Stimulated activated CD4-positive, alpha-beta T cell treated with anti-CD3 and anti-CD28 coated beads, Interleukin-12 subunit alpha, Interleukin-12 subunit beta, amount 100 ng/mL, for 48 hours (primary cell): ENCODE results near the gene TRPM5.
A peak's percentile ranks its signal among the peaks of the same experiment; 100 is the strongest.

Source experiments
- DNase-seq, 3 donors: peaks; one replicate each; pipeline ENCODE4 v3.0.0-alpha.2; 2020; ENCODE audit warnings: low read depth in 2 of 3, low spot score in 1 of 3

The TRPM5 gene

GRCh38 chr11:2406878-2407410 lies 37.4 kb downstream of the TRPM5 start:
- no peak for DNase-seq

DNA sequence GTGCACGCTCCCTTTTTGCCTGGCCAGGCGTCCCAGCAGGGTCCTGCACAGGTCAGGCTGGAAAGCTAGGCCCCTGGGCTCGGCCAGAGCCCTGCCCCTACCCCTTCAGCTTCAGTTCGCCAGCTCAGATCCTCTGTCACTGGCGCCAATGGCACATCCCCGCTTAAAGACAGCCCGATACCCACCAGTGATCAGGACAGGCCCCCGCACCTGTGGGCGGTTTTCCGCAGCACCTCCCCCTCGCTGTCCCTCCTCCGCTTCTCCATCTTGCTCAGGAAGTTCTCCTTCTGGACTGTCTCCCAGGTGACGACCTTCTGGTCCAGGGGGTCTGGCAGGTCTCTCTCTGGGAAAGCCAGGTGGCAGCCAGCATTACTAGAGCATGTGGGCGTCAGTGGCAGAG lies 37.9 kb downstream of the TRPM5 start:
- no peak for DNase-seq

DNA sequence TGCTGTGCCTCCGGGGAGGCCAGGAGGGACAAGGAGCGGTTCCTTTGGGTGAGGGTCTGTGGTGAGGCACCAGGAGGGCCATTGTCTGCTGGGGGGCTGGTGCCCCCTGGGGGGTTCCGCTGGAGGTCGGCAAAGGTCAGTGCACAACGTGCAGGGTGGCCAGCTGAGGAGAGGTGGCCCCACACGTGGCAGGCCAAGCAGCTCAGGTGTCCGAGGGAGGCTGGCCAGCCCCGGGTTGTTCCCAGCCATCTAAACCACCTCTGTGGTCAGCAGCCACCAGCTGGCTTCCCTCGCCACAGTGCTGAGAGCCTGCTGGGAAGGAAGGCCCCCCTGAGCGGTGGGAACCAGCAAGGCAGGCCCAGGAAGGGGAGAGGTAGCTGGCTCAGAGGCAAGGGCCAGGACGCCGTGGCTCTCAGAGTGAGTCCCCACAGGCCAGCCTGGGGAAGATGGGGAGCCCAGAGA lies 39.5 kb downstream of the TRPM5 start:
- DNase-seq: no peak

DNA sequence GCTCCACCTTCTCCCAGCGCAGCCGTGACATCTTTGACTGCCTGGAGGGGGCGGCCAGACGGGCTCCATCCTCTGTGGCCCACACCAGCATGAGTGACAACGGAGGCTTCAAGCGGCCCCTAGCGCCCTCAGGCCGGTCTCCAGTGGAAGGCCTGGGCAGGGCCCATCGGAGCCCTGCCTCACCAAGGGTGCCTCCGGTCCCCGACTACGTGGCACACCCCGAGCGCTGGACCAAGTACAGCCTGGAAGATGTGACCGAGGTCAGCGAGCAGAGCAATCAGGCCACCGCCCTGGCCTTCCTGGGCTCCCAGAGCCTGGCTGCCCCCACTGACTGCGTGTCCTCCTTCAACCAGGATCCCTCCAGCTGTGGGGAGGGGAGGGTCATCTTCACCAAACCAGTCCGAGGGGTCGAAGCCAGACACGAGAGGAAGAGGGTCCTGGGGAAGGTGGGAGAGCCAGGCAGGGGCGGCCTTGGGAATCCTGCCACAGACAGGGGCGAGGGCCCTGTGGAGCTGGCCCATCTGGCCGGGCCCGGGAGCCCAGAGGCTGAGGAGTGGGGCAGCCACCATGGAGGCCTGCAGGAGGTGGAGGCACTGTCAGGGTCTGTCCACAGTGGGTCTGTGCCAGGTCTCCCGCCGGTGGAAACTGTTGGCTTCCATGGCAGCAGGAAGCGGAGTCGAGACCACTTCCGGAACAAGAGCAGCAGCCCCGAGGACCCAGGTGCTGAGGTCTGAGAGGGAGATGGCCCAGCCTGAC lies 41.2 kb downstream of the TRPM5 start:
- no peak for DNase-seq

DNA sequence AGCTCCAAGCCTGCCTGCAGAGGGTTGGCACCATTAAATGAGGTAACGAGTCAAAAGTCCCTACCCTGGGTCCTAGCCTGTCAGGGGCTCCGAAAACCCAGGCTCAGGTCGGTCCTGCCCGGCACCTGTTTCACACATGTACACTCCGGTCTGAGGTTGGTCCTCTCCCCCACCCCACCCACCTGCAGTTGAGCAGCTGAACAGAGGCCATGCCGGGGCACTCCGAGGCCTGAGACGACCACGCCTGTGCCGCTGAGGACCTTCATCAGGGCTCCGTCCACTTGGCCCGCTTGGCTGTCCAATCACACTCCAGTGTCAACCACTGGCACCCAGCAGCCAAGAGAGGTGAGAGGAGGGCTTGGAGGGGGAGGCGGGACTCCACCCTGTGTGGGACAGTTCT lies 42.2 kb downstream of the TRPM5 start:
- no peak for DNase-seq

DNA sequence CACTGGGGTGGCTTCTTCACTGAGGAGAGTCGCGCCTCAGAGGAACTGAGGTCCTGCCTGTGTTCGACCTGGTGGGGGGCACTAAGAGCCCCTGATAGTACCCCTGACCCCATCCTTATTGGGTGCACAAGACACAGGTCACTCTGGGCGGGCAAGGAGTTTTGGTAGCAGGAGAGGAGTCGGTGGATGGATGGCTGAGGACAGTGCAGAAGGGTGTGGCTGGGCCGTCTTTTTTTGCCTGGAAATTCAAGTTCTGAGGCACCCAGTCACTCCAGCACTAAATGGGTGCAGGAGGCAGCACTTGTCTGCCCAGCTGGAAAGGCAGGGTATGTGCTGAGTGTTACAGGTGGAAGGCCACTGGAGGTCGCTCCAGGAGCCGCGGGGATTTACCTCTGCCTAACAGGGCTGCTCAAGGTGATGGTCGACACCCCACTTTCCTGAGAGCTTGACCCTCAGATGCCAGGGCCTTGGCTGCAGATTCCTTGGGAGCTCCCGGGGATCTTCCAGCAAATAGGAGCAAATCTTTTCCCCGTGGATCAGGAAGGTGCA lies 42.8 kb downstream of the TRPM5 start:
- DNase-seq: no peak

DNA sequence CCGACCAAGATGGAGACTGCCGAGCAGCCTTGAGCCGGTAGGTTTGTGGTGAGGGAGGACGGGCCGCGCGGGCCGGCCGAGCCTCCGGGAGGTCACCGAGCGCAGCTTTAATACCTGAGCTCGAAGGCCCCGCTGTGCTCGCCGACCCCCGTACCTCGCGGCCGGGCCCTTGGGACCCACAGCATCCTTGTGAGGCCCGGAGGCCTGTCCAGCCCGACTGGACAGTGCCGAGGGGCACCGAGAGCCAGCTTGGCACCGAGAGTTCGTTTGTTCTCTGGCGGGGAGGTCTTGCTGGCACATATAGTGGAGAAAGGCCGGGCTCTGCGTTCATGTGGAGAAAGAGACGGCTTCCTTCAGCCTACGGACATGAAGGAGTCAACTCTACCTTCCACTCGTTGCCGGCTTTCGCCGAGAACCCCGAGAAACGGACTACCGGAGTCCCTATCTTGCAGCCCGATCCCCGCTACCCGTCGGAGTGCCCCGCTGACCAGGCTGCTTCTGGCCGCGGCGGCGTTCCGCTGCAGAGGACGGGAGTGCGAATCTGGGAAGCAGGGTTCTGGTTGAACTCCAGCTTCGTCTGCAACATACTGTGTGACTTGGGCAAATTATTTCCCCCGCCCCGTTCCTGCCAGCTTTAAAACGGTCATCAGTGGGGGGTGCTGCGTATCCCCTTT lies 43.4 kb downstream of the TRPM5 start:
- no peak for DNase-seq

DNA sequence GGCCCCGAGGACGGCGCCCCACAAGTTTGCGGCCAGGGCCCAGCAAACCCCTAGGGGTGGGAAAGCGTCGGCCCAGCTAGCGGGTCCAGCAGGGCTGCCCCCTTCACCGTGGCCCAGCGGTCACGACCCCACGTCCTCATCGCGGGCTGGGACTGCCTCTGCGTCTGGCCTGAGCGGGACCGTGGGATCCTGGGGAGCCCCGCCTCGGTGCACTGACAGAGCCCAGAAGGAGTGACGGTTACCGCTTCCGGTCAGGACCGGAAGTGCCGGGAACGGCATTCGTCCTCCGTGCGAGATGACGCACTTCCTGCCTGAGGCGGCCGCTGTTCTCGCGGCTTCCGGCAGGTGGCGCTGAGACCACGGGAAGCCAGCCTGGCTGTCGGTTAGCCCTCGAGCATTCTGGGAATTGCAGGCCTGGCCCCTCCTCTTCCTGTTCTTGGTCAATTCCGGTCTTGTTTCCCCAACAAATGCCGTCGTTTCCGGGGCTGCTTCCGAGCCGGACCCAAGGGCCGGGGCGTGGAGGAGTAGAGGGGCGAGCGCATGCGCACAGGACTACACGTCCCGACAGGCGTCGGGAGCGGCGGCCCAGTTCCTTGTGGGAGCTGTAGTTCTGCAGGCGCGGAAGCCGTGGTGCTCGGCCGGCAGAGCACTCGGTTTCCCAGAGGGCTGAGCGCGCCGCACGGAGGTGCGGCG lies 44.1 kb downstream of the TRPM5 start, which contains the start of gene TSSC4:
Gene TSSC4, plus strand, starts transcription at position 682 of the 693 bp plus-strand sequence. CDS start 1,884 bp downstream, outside the sequence.
- peak; percentile 99 for DNase-seq

DNA sequence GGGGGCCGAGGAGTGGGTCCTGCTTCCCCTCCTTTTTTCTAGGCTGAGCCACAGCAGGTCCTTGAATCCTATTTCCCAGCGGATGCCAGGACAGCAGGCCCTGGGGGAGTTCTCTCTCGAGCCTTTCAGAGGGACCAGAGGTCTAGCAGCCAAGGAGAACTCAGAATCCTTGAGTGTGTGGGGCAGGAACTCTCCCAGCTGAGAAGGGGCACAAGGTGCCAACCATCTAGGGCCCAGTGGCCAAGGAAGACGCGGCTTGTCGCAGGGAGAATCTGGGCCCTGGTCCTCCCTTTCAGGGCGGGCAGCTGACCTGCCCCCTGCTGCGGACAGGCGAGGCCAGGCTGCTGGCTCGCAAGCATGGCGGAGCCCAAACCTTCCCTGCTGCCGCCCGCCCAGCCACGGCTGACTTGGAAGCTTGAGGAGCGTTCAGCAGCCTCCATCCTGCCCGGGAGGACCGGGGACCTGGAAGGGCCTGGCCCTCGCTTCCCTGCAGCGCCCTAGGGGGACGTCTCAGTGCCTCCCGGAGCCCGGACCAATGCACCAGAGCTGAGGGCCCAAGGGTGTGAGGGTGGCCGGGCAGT lies 44.7 kb downstream of the TRPM5 start:
- no peak for DNase-seq

DNA sequence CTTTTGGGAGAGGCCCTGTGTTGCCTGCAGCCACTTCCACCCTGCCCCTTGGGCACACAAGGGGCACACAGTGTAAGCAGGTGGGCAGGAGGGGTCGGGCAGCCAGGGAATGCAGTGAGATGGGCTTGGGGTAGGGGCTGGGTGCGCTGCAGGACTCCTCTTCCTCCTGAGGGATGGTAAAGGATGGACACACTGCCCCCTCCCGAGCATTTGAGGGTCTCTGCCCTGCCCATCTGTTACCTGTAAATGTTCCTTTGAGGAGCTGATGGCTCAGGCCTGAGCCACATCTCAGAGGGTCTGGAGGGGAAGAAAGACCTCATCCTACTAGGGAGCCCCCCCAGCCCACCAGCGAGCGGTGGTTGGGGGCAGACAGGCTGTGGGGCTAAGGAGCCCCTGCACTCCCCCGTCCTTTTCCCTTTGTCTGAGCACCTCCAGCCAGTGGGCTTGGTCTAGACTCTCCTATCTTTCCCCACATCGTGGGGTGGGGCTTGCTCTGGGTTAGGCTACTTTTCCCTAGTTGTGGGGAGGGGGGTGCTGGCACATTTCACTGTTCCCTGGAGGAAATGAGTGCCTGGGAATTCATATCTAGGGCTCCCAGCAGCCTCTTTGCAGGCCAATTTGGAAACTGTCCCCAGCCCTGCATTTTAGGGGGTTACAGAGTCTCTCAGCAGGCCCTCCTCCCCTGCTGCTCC lies 45.5 kb downstream of the TRPM5 start:
- DNase-seq: no peak

GRCh38 chr11:2397005-2397404 lies 47.3 kb downstream of the TRPM5 start:
- no peak for DNase-seq

DNA sequence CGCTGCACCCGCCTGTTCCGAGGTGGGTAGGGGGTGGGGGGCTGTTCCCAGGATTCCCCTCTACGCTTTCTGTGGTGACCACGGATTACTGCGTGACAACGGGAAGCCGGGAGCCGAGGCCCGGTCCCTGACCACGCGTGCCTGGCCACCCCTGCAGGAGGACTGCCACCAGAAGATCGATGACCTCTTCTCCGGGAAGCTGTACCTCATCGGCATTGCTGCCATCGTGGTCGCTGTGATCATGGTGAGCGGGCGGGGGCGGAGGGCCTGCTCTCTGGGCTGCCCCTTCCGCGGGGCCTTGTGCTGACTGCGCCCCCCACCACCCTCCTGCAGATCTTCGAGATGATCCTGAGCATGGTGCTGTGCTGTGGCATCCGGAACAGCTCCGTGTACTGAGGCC lies 47.8 kb downstream of the TRPM5 start:
- no peak for DNase-seq

DNA sequence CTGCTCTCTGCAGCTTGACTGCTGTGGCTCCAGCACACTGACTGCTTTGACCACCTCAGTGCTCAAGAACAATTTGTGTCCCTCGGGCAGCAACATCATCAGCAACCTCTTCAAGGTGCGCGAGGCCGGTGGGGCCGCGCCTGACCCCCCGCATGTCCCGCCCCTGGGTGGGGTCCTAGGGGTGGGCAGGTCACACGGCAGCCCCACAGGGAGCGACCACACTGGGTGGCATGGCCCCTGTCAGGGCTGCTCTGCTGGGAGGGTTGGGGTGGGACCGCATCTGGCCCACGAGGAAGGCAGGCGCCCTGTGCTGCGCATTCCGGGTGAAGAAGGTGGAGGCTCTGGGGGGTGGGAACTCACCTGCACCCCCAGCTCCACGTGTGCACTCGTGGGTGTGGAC lies 48.5 kb downstream of the TRPM5 start:
- no peak for DNase-seq

- no peak for DNase-seq
These were observed 49.0 kb downstream of the TRPM5 start for GRCh38 chr11:2395211-2395730.

DNA sequence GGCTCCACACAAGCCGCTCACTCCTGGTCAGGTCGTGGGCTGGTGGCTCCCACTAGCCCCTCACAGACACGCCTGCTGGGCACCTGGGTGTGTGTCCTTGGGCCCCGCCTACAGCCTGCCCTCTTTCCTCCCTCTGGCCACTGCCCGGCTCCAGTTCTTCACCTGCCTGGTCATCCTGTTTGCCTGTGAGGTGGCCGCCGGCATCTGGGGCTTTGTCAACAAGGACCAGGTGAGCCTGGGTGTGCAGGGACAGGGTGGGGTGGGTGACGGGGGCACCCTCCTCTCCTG lies 49.6 kb downstream of the TRPM5 start:
- no peak for DNase-seq
